Neural cell (in vitro differentiated cells): Measurements from ENCODE around the gene PEAK3.

ENCODE experiments used
- CTCF ChIP-seq: fragments of 450-650 bp; IDR thresholded peaks from 2 replicates; pipeline ENCODE4 v1.5.1; 2014; ENCODE audit warnings: antibody characterized with exemption, mild to moderate bottlenecking, moderate library complexity; ENCODE audit not compliant: poor library complexity, severe bottlenecking
- EP300 ChIP-seq: fragments of 450-650 bp; conservative IDR thresholded peaks from 2 replicates; pipeline ENCODE4 v1.6.1; 2014; ENCODE audit warnings: antibody characterized with exemption, mild to moderate bottlenecking, moderate library complexity; ENCODE audit not compliant: poor library complexity, severe bottlenecking
- EZH2 ChIP-seq: fragments of 200-600, 300-800 bp; shearing (Covaris generic), sonication (generic); IDR thresholded peaks from 2 replicates; pipeline ENCODE4 v1.6.1; 2014; ENCODE audit warnings: antibody characterized with exemption, low read length, borderline replicate concordance, mild to moderate bottlenecking; ENCODE audit not compliant: insufficient read depth, poor library complexity, severe bottlenecking
- MXI1 ChIP-seq: fragments of 450-650 bp; conservative IDR thresholded peaks from 2 replicates; pipeline ENCODE4 v1.6.1; 2014; ENCODE audit warnings: antibody characterized with exemption, mild to moderate bottlenecking; ENCODE audit not compliant: poor library complexity, severe bottlenecking
- RAD21 ChIP-seq: fragments of 450-650 bp; conservative IDR thresholded peaks from 2 replicates; pipeline ENCODE4 v1.6.1; 2014; ENCODE audit warnings: antibody characterized with exemption, mild to moderate bottlenecking, moderate library complexity
- REST ChIP-seq: IDR thresholded peaks from 2 replicates; pipeline ENCODE4 v1.6.1; 2012; ENCODE audit warnings: borderline replicate concordance
- TAF1 ChIP-seq: IDR thresholded peaks from 2 replicates; pipeline ENCODE4 v1.6.1; 2012; ENCODE audit warnings: low read depth

GRCh38 chr19:2251106-2252054, 30.6 kb downstream of the PEAK3 start:
- TF ChIP-seq EZH2 (no peak), RAD21 (no peak), EP300 (no peak), CTCF (no peak), MXI1 (no peak), TAF1 (no peak), REST (no peak)
